CD4-positive, alpha-beta memory T cell (primary cell): Measurements from ENCODE around the gene CUX1. TPM values are rescaled to one million over a fixed set of nuclear protein-coding genes. Genes with fewer than 3 reads are reported as not detected.

ENCODE experiments used
- CTCF ChIA-PET: fragments of 350-600 bp; sonication (Branson Sonifier 250); formaldehyde crosslinking; loops from one replicate; lab custom pipeline; 2021; ENCODE audit warnings: inconsistent platforms; ENCODE audit not compliant: partially characterized antibody; lab: Charles Lee
- POLR2A ChIA-PET: fragments of 350-600 bp; sonication (Branson Sonifier 250); formaldehyde crosslinking; loops from one replicate; lab custom pipeline; 2021; ENCODE audit not compliant: partially characterized antibody; lab: Charles Lee
- DNase-seq, 5 donors: peaks; one replicate each; pipeline versions ENCODE4 v3.0.0 to v3.0.0-alpha.2; 2020 to 2022; ENCODE audit warnings: mixed read lengths in 1 of 5
- H3K27ac ChIP-seq: one replicate; pipeline ENCODE4 v1.7.0; 2013; ENCODE audit warnings: low read depth, low read length
- H3K27me3 ChIP-seq: 2 replicates; pipeline ENCODE4 v1.7.0; 2013; ENCODE audit warnings: mild to moderate bottlenecking, low read length, moderate library complexity; ENCODE audit not compliant: insufficient read depth
- H3K36me3 ChIP-seq: 2 replicates; pipeline ENCODE4 v1.7.0; 2013; ENCODE audit warnings: mild to moderate bottlenecking, low read length, moderate library complexity; ENCODE audit not compliant: insufficient read depth
- H3K4me1 ChIP-seq: 2 replicates; pipeline ENCODE4 v1.7.0; 2013; ENCODE audit warnings: mild to moderate bottlenecking, low read length, moderate library complexity; ENCODE audit not compliant: insufficient read depth
- H3K4me3 ChIP-seq, 2 donors: one replicate each; pipeline ENCODE4 v1.7.0; 2013; ENCODE audit warnings: low read length in 2 of 2, mild to moderate bottlenecking in 1 of 2
- H3K9me3 ChIP-seq, 2 donors: one replicate each; pipeline ENCODE4 v1.7.0; 2013; ENCODE audit warnings: low read length in 2 of 2, control low read depth in 1 of 2; ENCODE audit not compliant: control insufficient read depth in 1 of 2
- H3K27ac Mint-ChIP-seq, 7 donors: one replicate each; pipeline ENCODE4 v1.8.0; 2020 to 2021; ENCODE audit warnings: mixed read lengths in 7 of 7, mild to moderate bottlenecking in 6 of 7, inconsistent platforms in 3 of 7, moderate library complexity in 3 of 7
- H3K27me3 Mint-ChIP-seq, 2 donors: one replicate each; pipeline ENCODE4 v1.8.0; 2020 to 2021; ENCODE audit warnings: mixed read lengths in 2 of 2
- H3K36me3 Mint-ChIP-seq, 2 donors: one replicate each; pipeline ENCODE4 v1.8.0; 2020 to 2021; ENCODE audit warnings: mixed read lengths in 2 of 2, inconsistent platforms in 1 of 2, mild to moderate bottlenecking in 1 of 2
- H3K4me1 Mint-ChIP-seq, 4 donors: one replicate each; pipeline ENCODE4 v1.8.0; 2020 to 2021; ENCODE audit warnings: mixed read lengths in 4 of 4, mild to moderate bottlenecking in 1 of 4
- H3K4me3 Mint-ChIP-seq, 8 donors: one replicate each; pipeline ENCODE4 v1.8.0; 2020 to 2021; ENCODE audit warnings: mixed read lengths in 8 of 8, mild to moderate bottlenecking in 7 of 8, moderate library complexity in 6 of 8, inconsistent platforms in 3 of 8
- H3K9me3 Mint-ChIP-seq, 8 donors: one replicate each; pipeline ENCODE4 v1.8.0; 2020 to 2021; ENCODE audit warnings: mixed read lengths in 8 of 8, mild to moderate bottlenecking in 5 of 8, inconsistent platforms in 3 of 8, moderate library complexity in 1 of 8
- intact Hi-C: fragments of 100-400 bp; cut with micrococcal nuclease; formaldehyde crosslinking; loops from one replicate; pipeline ENCODE4 v1.15.1; 2023
- polyA plus RNA-seq, 2 donors: library from polyadenylated mRNA; unstranded; fragments of 300-500 nt; fragmentation: Illumina TruSeq; gene quantifications; one replicate each; pipeline ENCODE4 v1.2.3, GENCODE V29; 2021
- total RNA-seq, 2 experiments: library from RNA; stranded (reverse); gene quantifications; one replicate each; pipeline ENCODE4 v1.2.3, GENCODE V29; 2021

CUX1 gene
- total and polyA plus RNA-seq, 4 experiments from 2014 or later = 2.1 to 47.6 (median 36.1) TPM

DNA sequence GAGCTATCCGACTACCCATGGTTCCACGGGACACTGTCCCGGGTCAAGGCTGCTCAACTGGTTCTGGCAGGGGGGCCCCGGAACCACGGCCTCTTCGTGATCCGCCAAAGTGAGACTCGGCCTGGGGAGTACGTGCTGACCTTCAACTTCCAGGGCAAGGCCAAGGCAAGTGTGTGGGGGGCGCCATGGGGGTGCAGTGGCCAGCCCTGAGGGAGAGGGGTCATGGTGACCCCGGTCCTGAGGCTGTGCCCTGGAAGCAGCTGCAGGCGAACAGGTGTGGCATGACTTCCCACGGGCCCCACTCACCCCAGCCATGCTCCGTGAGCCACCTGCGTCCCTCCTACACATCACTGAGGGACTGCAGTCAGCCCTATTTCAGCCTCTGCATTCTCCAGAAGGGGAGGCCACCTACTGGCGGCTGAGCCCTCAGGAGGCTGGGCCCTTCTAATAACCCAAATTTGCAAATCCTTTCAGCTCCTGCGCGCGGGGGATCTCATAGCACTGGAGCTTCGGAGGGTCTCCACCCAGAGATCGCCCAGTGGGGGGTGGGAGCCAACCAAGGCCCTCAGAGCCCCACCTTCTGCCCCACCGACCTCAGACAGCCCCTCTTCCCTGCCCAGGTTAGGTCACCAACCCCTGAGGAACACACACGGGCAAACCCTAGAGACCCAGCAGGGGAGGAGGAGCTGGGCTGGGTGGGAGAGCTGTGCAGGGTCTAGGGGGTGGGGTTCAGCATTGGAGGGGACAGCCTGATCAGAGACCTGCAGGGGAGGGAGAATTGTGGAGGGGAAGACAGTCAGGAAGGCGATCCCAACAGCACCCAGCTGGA, 500.0 kb downstream of the CUX1 start:
- Histone ChIP-seq H3K9me3 (no peaks in the 10 kb centered on the region), H3K27ac (no peak overlapping the region), H3K27me3 (no peaks in the 10 kb centered on the region), H3K4me1 (no peaks in the 10 kb centered on the region), H3K4me3 (no peak overlapping the region), H3K36me3 (no peaks in the 10 kb centered on the region)
- peaks cover 0 to 3% (median 0%) of the 10 kb centered on the region in 4 donors for H3K4me1 Mint-ChIP-seq
- no peak for DNase-seq
- peaks cover 0 to 10% of the 10 kb centered on the region in 2 donors for H3K27me3 Mint-ChIP-seq
- H3K9me3 Mint-ChIP-seq = peaks cover 0 to 2% (median 0%) of the 10 kb centered on the region in 8 donors
- H3K4me3 Mint-ChIP-seq = no peak overlapping the region
- ChIA-PET CTCF (interaction anchor here (0.6 kb wide), 1 partner anchor 72 kb away, joined by 3 read pairs; no protein-coding TSS in a partner anchor), POLR2A (no interaction called here)
- intact Hi-C loops = no loop called here
- no peaks in the 10 kb centered on the region for H3K36me3 Mint-ChIP-seq
- no peak overlapping the region for H3K27ac Mint-ChIP-seq

DNA sequence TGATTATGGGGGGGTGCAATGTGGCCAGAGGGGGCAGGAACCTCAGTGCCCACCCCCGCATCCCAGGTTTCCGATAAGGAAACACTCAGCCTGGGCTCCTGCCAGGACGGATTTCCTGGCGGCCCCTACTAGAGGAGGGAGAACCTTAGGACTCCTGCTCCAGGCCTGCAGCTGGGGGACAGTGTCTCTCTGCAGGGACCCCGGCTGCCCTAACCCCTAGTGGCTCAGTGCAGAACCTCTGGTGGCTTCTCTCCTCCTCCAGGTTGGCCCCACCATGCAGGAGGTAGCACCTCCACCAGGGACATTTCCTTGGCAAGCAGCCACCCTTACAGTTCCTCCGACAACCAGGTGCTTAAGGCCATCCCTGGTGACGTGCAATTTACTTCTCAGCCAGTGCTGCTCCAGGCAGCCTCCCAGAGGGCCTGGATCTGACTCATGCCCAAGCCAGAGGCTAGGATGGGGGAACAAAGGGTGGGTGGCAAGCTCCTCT, 501.1 kb downstream of the CUX1 start:
- Mint-ChIP-seq H3K27me3 (peaks cover 3 to 12% of the 10 kb centered on the region in 2 donors), H3K4me1 (peaks cover 0 to 3% (median 0%) of the 10 kb centered on the region in 4 donors), H3K36me3 (no peaks in the 10 kb centered on the region), H3K27ac (no peak overlapping the region), H3K4me3 (no peak overlapping the region), H3K9me3 (peaks cover 0 to 2% (median 0%) of the 10 kb centered on the region in 8 donors)
- no peaks in the 10 kb centered on the region for H3K9me3 ChIP-seq
- H3K27me3 ChIP-seq = no peaks in the 10 kb centered on the region
- intact Hi-C loops = no loop called here
- CTCF ChIA-PET = no interaction called here
- POLR2A ChIA-PET = no interaction called here
- no peaks in the 10 kb centered on the region for H3K36me3 ChIP-seq
- no peaks in the 10 kb centered on the region for H3K4me1 ChIP-seq
- DNase-seq = no peak
- no peak overlapping the region for H3K4me3 ChIP-seq
- H3K27ac ChIP-seq = no peak overlapping the region

DNA sequence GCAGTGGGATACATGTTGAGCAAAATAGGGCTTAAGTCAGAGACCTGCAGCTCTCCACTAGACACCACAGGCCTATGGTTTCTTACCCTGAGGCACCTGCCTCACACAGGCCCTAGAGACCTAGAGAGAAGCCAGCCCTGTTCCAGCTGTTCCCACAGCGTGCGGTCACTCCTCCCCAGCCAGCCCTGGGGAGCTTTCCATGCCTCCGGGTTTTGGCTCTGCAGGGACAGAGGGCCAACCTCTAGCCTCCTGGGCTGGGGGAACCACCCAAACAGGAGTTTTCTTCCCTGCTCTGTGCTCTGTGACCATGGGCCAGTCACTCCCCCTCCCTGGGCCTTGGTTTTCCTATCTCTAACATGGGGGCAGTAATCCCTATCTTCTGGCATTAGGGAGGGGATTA, 502.2 kb downstream of the CUX1 start:
- Histone ChIP-seq H3K27ac (no peak overlapping the region), H3K4me1 (no peaks in the 10 kb centered on the region), H3K27me3 (no peaks in the 10 kb centered on the region), H3K9me3 (no peaks in the 10 kb centered on the region), H3K36me3 (no peaks in the 10 kb centered on the region), H3K4me3 (no peak overlapping the region)
- peaks cover 0 to 2% (median 0%) of the 10 kb centered on the region in 8 donors for H3K9me3 Mint-ChIP-seq
- H3K4me1 Mint-ChIP-seq = peaks cover 0 to 3% (median 0%) of the 10 kb centered on the region in 4 donors
- ChIA-PET POLR2A (no interaction called here), CTCF (no interaction called here)
- H3K27me3 Mint-ChIP-seq = peaks cover 9 to 17% of the 10 kb centered on the region in 2 donors
- intact Hi-C loops = no loop called here
- no peak for DNase-seq
- no peaks in the 10 kb centered on the region for H3K36me3 Mint-ChIP-seq
- no peak overlapping the region for H3K27ac Mint-ChIP-seq
- no peak overlapping the region for H3K4me3 Mint-ChIP-seq

DNA sequence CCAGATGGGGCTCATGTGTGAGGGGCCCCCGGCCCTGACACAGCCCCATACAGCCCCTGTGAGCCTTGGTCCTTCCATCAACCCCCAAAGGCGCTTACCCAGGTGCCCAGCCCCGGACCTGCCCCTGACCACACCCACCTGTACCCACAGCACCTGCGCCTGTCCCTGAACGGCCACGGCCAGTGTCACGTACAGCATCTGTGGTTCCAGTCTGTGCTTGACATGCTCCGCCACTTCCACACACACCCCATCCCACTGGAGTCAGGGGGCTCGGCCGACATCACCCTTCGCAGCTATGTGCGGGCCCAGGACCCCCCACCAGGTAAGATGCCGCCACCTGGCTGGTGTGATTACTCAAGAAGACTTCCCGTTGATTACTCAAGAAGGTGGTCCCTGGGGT, 502.8 kb downstream of the CUX1 start:
- Histone ChIP-seq H3K27me3 (no peaks in the 10 kb centered on the region), H3K36me3 (no peaks in the 10 kb centered on the region), H3K9me3 (no peaks in the 10 kb centered on the region), H3K27ac (no peak overlapping the region), H3K4me3 (no peak overlapping the region), H3K4me1 (no peaks in the 10 kb centered on the region)
- Mint-ChIP-seq H3K27me3 (peaks cover 9 to 17% of the 10 kb centered on the region in 2 donors), H3K27ac (no peak overlapping the region), H3K4me3 (peak overlapping the region in 1 of 8 donors; percentile 15), H3K4me1 (peaks cover 0 to 3% (median 0%) of the 10 kb centered on the region in 4 donors), H3K36me3 (no peaks in the 10 kb centered on the region), H3K9me3 (peaks cover 0 to 2% (median 0%) of the 10 kb centered on the region in 8 donors)
- CTCF ChIA-PET = no interaction called here
- no peak for DNase-seq
- intact Hi-C loops = no loop called here
- POLR2A ChIA-PET = no interaction called here

- DNase-seq = no peak
- peaks cover 9 to 17% of the 10 kb centered on the region in 2 donors for H3K27me3 Mint-ChIP-seq
These were observed 503.4 kb downstream of the CUX1 start for GRCh38 chr7:102320601-102321350.

DNA sequence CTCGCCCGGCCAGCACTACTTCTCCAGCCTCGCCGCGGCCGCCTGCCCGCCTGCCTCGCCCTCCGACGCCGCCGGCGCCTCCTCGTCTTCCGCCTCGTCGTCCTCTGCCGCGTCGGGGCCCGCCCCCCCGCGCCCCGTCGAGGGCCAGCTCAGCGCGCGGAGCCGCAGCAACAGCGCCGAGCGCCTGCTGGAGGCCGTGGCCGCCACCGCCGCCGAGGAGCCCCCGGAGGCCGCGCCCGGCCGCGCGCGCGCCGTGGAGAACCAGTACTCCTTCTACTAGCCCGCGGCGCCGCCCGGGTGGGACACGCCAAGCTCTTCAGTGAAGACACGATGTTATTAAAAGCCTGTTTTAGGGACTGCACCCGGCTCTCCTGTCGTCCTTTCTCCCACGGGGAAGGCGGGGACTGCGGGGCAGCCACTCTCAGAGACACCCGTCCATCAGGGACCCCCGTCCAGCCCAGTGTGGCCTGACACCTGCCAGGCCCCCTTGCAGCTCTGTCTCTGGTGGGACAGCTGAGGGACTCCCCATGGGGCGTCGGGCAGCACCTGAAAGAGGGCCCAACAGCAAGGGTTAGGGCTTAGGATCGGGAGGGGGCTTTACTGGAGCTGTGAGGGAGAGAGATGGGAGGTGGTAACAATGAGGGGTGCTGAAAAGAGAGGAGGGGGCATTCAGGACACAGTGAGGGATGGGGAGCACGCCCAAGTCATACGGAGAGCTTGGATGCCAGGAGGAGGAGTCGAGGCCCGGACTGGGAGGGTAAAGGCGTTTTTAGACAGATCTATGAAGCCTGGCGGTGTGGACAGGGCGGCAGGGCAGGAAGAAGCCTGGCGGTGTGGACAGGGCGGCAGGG, 504.1 kb downstream of the CUX1 start:
- no peak overlapping the region for H3K27ac ChIP-seq
- H3K36me3 Mint-ChIP-seq = no peaks in the 10 kb centered on the region
- CTCF ChIA-PET = no interaction called here
- H3K4me1 Mint-ChIP-seq = peaks cover 0 to 3% (median 0%) of the 10 kb centered on the region in 4 donors
- H3K27me3 ChIP-seq = no peaks in the 10 kb centered on the region
- intact Hi-C loops = no loop called here
- POLR2A ChIA-PET = no interaction called here
- H3K27ac Mint-ChIP-seq = no peak overlapping the region
- peak overlapping the region in 1 of 8 donors; percentile 26 for H3K4me3 Mint-ChIP-seq
- H3K27me3 Mint-ChIP-seq = peaks cover 9 to 17% of the 10 kb centered on the region in 2 donors
- peaks cover 0 to 2% (median 0%) of the 10 kb centered on the region in 8 donors for H3K9me3 Mint-ChIP-seq
- H3K36me3 ChIP-seq = no peaks in the 10 kb centered on the region
- DNase-seq = no peak
- H3K4me1 ChIP-seq = no peaks in the 10 kb centered on the region
- H3K9me3 ChIP-seq = no peaks in the 10 kb centered on the region
- no peak overlapping the region for H3K4me3 ChIP-seq

More at GRCh38 chr7:102320601-102321350, 503.4 kb downstream of the CUX1 start:
- no peak overlapping the region for H3K4me3 ChIP-seq
- ChIA-PET CTCF (no interaction called here), POLR2A (no interaction called here)
- H3K27ac ChIP-seq = no peak overlapping the region
- H3K27ac Mint-ChIP-seq = no peak overlapping the region
- peak overlapping the region in 2 of 8 donors; percentile 15 to 17 for H3K4me3 Mint-ChIP-seq
- H3K27me3 ChIP-seq = no peaks in the 10 kb centered on the region
- peaks cover 0 to 2% (median 0%) of the 10 kb centered on the region in 8 donors for H3K9me3 Mint-ChIP-seq
- no peaks in the 10 kb centered on the region for H3K9me3 ChIP-seq
- H3K36me3 Mint-ChIP-seq = no peaks in the 10 kb centered on the region
- H3K4me1 Mint-ChIP-seq = peaks cover 0 to 3% (median 0%) of the 10 kb centered on the region in 4 donors
- no peaks in the 10 kb centered on the region for H3K4me1 ChIP-seq
- intact Hi-C loops = no loop called here
- H3K36me3 ChIP-seq = no peaks in the 10 kb centered on the region
